Measurements from ENCODE around the gene KLC4.
A peak's percentile ranks its signal among the peaks of the same experiment; 100 is the strongest.
"Not testable (repeated sequence)": the region's sequence is repeated elsewhere in the genome, so short reads cannot be mapped to it uniquely, and the experiment has no call there.

The KLC4 gene

GRCh38 chr6:43070028-43070632 is 10.7 kb downstream of the KLC4 start:
- Histone ChIP-seq H3K27ac (ENCODE audit: low read depth, low read length) (no peak overlapping the region), H3K9ac (ENCODE audit: low read depth, low read length) (no peak overlapping the region), H3K36me3 (ENCODE audit: control insufficient read depth, insufficient read depth, low read length) (peaks cover 31% of the 10 kb centered on the region), H3K27me3 (ENCODE audit: control insufficient read depth, insufficient read depth, low read length) (no peaks in the 10 kb centered on the region), H3K4me3 (ENCODE audit: low read depth, low read length) (no peak overlapping the region), H3K9me3 (ENCODE audit: control insufficient read depth, insufficient read depth, low read length) (no peaks in the 10 kb centered on the region), H3K4me1 (ENCODE audit: control insufficient read depth, insufficient read depth, low read length) (peaks cover 8% of the 10 kb centered on the region; the same call in 1 of the 2 replicates)

DNA sequence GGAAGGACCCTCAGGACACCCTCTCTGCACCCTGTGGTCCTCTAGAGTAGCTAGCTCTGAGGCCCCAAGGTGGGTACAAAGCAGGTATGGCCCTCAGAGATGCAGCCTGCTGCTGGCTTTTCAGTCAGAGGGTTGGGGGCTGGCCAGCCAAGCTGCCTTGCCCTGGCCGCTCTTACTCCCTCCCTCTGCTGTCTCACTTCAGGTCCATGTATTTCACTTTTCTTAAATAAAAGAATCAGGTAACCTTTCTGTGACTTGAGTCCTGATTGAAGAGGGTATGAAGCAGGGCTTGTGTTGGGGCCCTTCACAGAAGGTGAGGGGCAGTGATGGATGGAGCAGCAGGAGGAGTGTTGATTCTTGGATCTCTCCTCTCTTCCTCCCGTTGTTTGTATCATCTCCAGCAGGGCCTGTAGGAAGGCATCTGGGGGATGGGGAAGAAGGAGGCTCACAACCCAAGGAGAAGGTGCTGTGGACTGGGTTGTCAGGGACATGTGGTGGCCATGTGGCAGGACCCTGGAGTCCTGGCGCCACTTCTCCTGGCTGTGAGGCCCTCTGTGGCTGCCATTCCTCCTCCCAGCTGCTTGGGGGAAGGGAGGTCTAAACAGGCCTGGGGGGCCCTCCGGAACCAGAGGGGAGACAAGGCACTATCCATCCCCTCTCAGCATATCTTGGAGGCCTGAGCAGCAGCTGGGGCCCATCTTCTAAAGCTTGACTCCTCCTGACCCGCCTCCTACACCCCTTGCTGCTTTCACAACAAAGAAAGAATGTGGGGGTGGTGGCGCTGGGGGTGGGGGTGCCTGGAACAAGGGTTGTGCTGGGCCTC is 15.6 kb downstream of the KLC4 start:
- H3K9ac ChIP-seq (ENCODE audit: low read depth, low read length) = no peak overlapping the region
- peaks cover 19% of the 10 kb centered on the region for H3K36me3 ChIP-seq (ENCODE audit: control insufficient read depth, insufficient read depth, low read length)
- H3K4me1 ChIP-seq (ENCODE audit: control insufficient read depth, insufficient read depth, low read length) = peaks cover 33% of the 10 kb centered on the region
- no peaks in the 10 kb centered on the region for H3K27me3 ChIP-seq (ENCODE audit: control insufficient read depth, insufficient read depth, low read length)
- H3K4me3 ChIP-seq (ENCODE audit: low read depth, low read length) = peak overlapping the region; percentile 63
- H3K9me3 ChIP-seq (ENCODE audit: control insufficient read depth, insufficient read depth, low read length) = no peaks in the 10 kb centered on the region
- H3K27ac ChIP-seq (ENCODE audit: low read depth, low read length) = peak overlapping the region; percentile 86

GRCh38 chr6:43075670-43076463 is 16.4 kb downstream of the KLC4 start, which contains the start of gene PTK7:
Gene PTK7, plus strand, starts transcription at chr6:43076314. Its CDS starts 175 bp downstream, at chr6:43076489.
- peak within 1 kb of the TSS; percentile 86 for H3K9ac ChIP-seq (ENCODE audit: low read depth, low read length)
- no peaks in the 10 kb centered on the region for H3K9me3 ChIP-seq (ENCODE audit: control insufficient read depth, insufficient read depth, low read length)
- peaks cover 17% of the 10 kb centered on the region for H3K36me3 ChIP-seq (ENCODE audit: control insufficient read depth, insufficient read depth, low read length)
- H3K4me3 ChIP-seq (ENCODE audit: low read depth, low read length) = peak within 1 kb of the TSS; percentile 95
- H3K4me1 ChIP-seq (ENCODE audit: control insufficient read depth, insufficient read depth, low read length) = peaks cover 28% of the 10 kb centered on the region
- no peaks in the 10 kb centered on the region for H3K27me3 ChIP-seq (ENCODE audit: control insufficient read depth, insufficient read depth, low read length)
- H3K27ac ChIP-seq (ENCODE audit: low read depth, low read length) = peak within 1 kb of the TSS; percentile 86

GRCh38 chr6:43076464-43077332 is 17.3 kb downstream of the KLC4 start:
- H3K4me1 ChIP-seq (ENCODE audit: control insufficient read depth, insufficient read depth, low read length) = peaks cover 28% of the 10 kb centered on the region
- H3K9me3 ChIP-seq (ENCODE audit: control insufficient read depth, insufficient read depth, low read length) = no peaks in the 10 kb centered on the region
- peak overlapping the region; percentile 79 for H3K27ac ChIP-seq (ENCODE audit: low read depth, low read length)
- peaks cover 17% of the 10 kb centered on the region for H3K36me3 ChIP-seq (ENCODE audit: control insufficient read depth, insufficient read depth, low read length)
- H3K4me3 ChIP-seq (ENCODE audit: low read depth, low read length) = peak overlapping the region; percentile 95
- H3K27me3 ChIP-seq (ENCODE audit: control insufficient read depth, insufficient read depth, low read length) = no peaks in the 10 kb centered on the region
- peak overlapping the region; percentile 86 for H3K9ac ChIP-seq (ENCODE audit: low read depth, low read length)

- H3K36me3 ChIP-seq (ENCODE audit: control insufficient read depth, insufficient read depth, low read length) = peaks cover 15% of the 10 kb centered on the region
- peaks cover 28% of the 10 kb centered on the region for H3K4me1 ChIP-seq (ENCODE audit: control insufficient read depth, insufficient read depth, low read length)
- no peaks in the 10 kb centered on the region for H3K27me3 ChIP-seq (ENCODE audit: control insufficient read depth, insufficient read depth, low read length)
- peak overlapping the region; percentile 95 for H3K4me3 ChIP-seq (ENCODE audit: low read depth, low read length)
- peak overlapping the region; percentile 79 for H3K27ac ChIP-seq (ENCODE audit: low read depth, low read length)
- no peaks in the 10 kb centered on the region for H3K9me3 ChIP-seq (ENCODE audit: control insufficient read depth, insufficient read depth, low read length)
- peak overlapping the region; percentile 86 for H3K9ac ChIP-seq (ENCODE audit: low read depth, low read length)
These were observed 17.9 kb downstream of the KLC4 start for GRCh38 chr6:43077333-43077809.

GRCh38 chr6:43077981-43078511 is 18.6 kb downstream of the KLC4 start:
- peak overlapping the region; percentile 79 for H3K27ac ChIP-seq (ENCODE audit: low read depth, low read length)
- H3K9ac ChIP-seq (ENCODE audit: low read depth, low read length) = no peak overlapping the region
- no peaks in the 10 kb centered on the region for H3K27me3 ChIP-seq (ENCODE audit: control insufficient read depth, insufficient read depth, low read length)
- peaks cover 8% of the 10 kb centered on the region for H3K36me3 ChIP-seq (ENCODE audit: control insufficient read depth, insufficient read depth, low read length)
- H3K9me3 ChIP-seq (ENCODE audit: control insufficient read depth, insufficient read depth, low read length) = no peaks in the 10 kb centered on the region
- H3K4me1 ChIP-seq (ENCODE audit: control insufficient read depth, insufficient read depth, low read length) = peaks cover 30% of the 10 kb centered on the region
- peak overlapping the region; percentile 95 for H3K4me3 ChIP-seq (ENCODE audit: low read depth, low read length)

DNA sequence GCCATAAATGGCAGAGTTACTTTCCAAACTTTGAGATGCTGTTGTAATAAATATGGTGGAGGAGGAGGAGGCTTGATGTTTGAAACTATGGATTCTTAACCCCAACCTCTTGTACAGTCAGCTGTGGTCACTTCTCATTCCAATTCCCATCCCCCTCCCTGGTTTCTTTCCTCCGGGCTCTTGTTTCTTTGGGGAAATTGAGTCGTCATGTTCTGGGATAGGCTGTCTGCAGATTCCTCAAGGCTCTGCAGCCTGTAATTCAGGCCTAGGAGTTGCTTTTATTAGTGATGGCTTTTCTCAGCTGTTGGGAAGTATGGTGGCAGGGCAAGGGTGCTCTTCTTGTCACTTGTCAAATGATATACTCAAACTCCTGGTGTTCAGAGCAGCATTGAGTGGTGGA is 19.3 kb downstream of the KLC4 start:
- Histone ChIP-seq H3K9me3 (ENCODE audit: control insufficient read depth, insufficient read depth, low read length) (no peaks in the 10 kb centered on the region), H3K4me1 (ENCODE audit: control insufficient read depth, insufficient read depth, low read length) (peaks cover 37% of the 10 kb centered on the region), H3K27ac (ENCODE audit: low read depth, low read length) (no peak overlapping the region), H3K9ac (ENCODE audit: low read depth, low read length) (no peak overlapping the region), H3K4me3 (ENCODE audit: low read depth, low read length) (no peak overlapping the region; the same call in 1 of the 2 replicates), H3K36me3 (ENCODE audit: control insufficient read depth, insufficient read depth, low read length) (peaks cover 7% of the 10 kb centered on the region; the same call in 1 of the 2 replicates), H3K27me3 (ENCODE audit: control insufficient read depth, insufficient read depth, low read length) (no peaks in the 10 kb centered on the region)

GRCh38 chr6:43081043-43081442 is 21.6 kb downstream of the KLC4 start:
- Histone ChIP-seq H3K9ac (ENCODE audit: low read depth, low read length) (no peak overlapping the region), H3K27me3 (ENCODE audit: control insufficient read depth, insufficient read depth, low read length) (no peaks in the 10 kb centered on the region), H3K36me3 (ENCODE audit: control insufficient read depth, insufficient read depth, low read length) (no peaks in the 10 kb centered on the region), H3K9me3 (ENCODE audit: control insufficient read depth, insufficient read depth, low read length) (no peaks in the 10 kb centered on the region), H3K27ac (ENCODE audit: low read depth, low read length) (no peak overlapping the region), H3K4me1 (ENCODE audit: control insufficient read depth, insufficient read depth, low read length) (peaks cover 28% of the 10 kb centered on the region), H3K4me3 (ENCODE audit: low read depth, low read length) (no peak overlapping the region)

GRCh38 chr6:43081922-43082321 is 22.5 kb downstream of the KLC4 start:
- H3K36me3 ChIP-seq (ENCODE audit: control insufficient read depth, insufficient read depth, low read length); H3K27me3 ChIP-seq (ENCODE audit: control insufficient read depth, insufficient read depth, low read length); H3K9ac ChIP-seq (ENCODE audit: low read depth, low read length); H3K9me3 ChIP-seq (ENCODE audit: control insufficient read depth, insufficient read depth, low read length); H3K27ac ChIP-seq (ENCODE audit: low read depth, low read length); H3K4me3 ChIP-seq (ENCODE audit: low read depth, low read length): not testable (repeated sequence)
- peaks cover 28% of the 10 kb centered on the region for H3K4me1 ChIP-seq (ENCODE audit: control insufficient read depth, insufficient read depth, low read length)

All from HUES48 (cell line).